ENCODE data around the gene SLC45A1. TPM values are rescaled to one million over a fixed set of nuclear protein-coding genes. Genes with fewer than 3 reads are reported as not detected.

Gene SLC45A1
- total and polyA plus RNA-seq, 9 of the 15 experiments (the other 6 are each of a cell fraction or from before 2014, with no cell fraction given): not detected

- ATAC-seq (peak; percentile 69), FAIRE-seq (peak; percentile 79), DNase-seq (ENCODE audit: extremely low read depth in 1 of 4, low spot score in 3 of 4) (peak; percentile 40 to 78 (median 50))
- H3K9me1 ChIP-seq (ENCODE audit: control insufficient read depth, insufficient read depth, low read length): no peaks in the 10 kb centered on the region
- in situ Hi-C loops (cut with MboI) (no loop called here), intact Hi-C loops (cut with micrococcal nuclease) (no loop called here)
- no peak overlapping the region for H3K27ac ChIP-seq (ENCODE audit: extremely low read depth, low read depth, low read length)
- no peaks in the 10 kb centered on the region; the same call in 2 of the 3 replicates for H3K36me3 ChIP-seq (ENCODE audit: control insufficient read depth, insufficient read depth, low read length)
- no peaks in the 10 kb centered on the region for H3K27me3 ChIP-seq (ENCODE audit: control insufficient read depth in 2 of 2, insufficient read depth in 2 of 2, low read length in 2 of 2)
- peaks cover 19% of the 10 kb centered on the region for H3K79me2 ChIP-seq (ENCODE audit: control insufficient read depth, insufficient read depth, low read length)
- no peak overlapping the region for H2AFZ ChIP-seq (ENCODE audit: low read depth, low read length)
- CTCF ChIA-PET (ENCODE audit: low intra/inter-chr PET ratio): no interaction called here
- no peak overlapping the region for H3K4me3 ChIP-seq
- POLR2A ChIA-PET: interaction anchor here (1.2 to 1.6 kb wide), 2 partner anchors 11 to 396 kb away, joined by 3 to 5 read pairs; no protein-coding TSS in a partner anchor
- peaks cover 16 to 37% of the 10 kb centered on the region in 2 experiments for H3K4me1 ChIP-seq (replicated peaks in 1 of 2; ENCODE audit: control insufficient read depth in 2 of 2, insufficient read depth in 2 of 2, low read length in 2 of 2)
- H3K9me3 ChIP-seq (replicated peaks; ENCODE audit: control insufficient read depth, insufficient read depth, low read depth, low read length): no peaks in the 10 kb centered on the region
- H4K20me1 ChIP-seq (replicated peaks; ENCODE audit: control insufficient read depth, insufficient read depth, low read length): peaks cover 12% of the 10 kb centered on the region
- 32% methylated on average over 12 of the region's 12 CpGs for WGBS (ENCODE audit: insufficient coverage, low coverage, missing lambda C conversion rate)
- H3K4me2 ChIP-seq (ENCODE audit: insufficient read depth, low read length): peak overlapping the region; percentile 36
- no TSS peak for BruUV-seq (replicated peaks)
- H3K9ac ChIP-seq (ENCODE audit: insufficient read depth in 1 of 2, low read depth in 2 of 2, low read length in 2 of 2): no peak overlapping the region
- no peak for TF ChIP-seq RBM39 (optimal IDR thresholded peaks at IDR 0.05; ENCODE audit: low read depth, low read length)
- TF ChIP-seq RFX7 (CRISPR knock-in tag; IDR thresholded peaks at IDR 0.05): no peak
- TF ChIP-seq RHOXF2B (CRISPR knock-in tag; conservative IDR thresholded peaks at IDR 0.05): no peak
- no peak for TF ChIP-seq GTF2E2 (tag; IDR thresholded peaks at IDR 0.05)
- TF ChIP-seq TSC22D4 (tag; IDR thresholded peaks at IDR 0.05): no peak
- peak; percentile 95 for TF ChIP-seq MEIS2 (IDR thresholded peaks at IDR 0.05; ENCODE audit: partially characterized antibody)
- no peak for TF ChIP-seq HOMEZ (CRISPR knock-in tag; IDR thresholded peaks at IDR 0.05)
- peak; percentile 64; the same call in 1 of the 2 replicates for TF ChIP-seq SMARCC2 (IDR thresholded peaks at IDR 0.05; ENCODE audit: low read depth)
- TF ChIP-seq ZNF644 (tag; IDR thresholded peaks at IDR 0.05; ENCODE audit: low read depth): no peak
- TF ChIP-seq NRF1 (conservative IDR thresholded peaks at IDR 0.05 in 1 of 2, IDR thresholded peaks at IDR 0.05 in 1 of 2): no peak
- no peak for TF ChIP-seq ZNF561 (CRISPR knock-in tag; conservative IDR thresholded peaks at IDR 0.05)
- no peak for TF ChIP-seq ZNF695 (CRISPR knock-in tag; IDR thresholded peaks at IDR 0.05)
- no peak for TF ChIP-seq ZNF780A (CRISPR knock-in tag; IDR thresholded peaks at IDR 0.05)
- no peak for TF ChIP-seq MAFF (IDR thresholded peaks at IDR 0.05; ENCODE audit: low read length)
- TF ChIP-seq XRCC3 (IDR thresholded peaks at IDR 0.05): no peak
- TF ChIP-seq ZNF316 (IDR thresholded peaks at IDR 0.05): no peak
- TF ChIP-seq ZNF263 (CRISPR knock-in tag; IDR thresholded peaks at IDR 0.05; ENCODE audit: borderline replicate concordance): no peak
- no peak for TF ChIP-seq MYBL2 (IDR thresholded peaks at IDR 0.05; ENCODE audit: low read depth)
- no peak for TF ChIP-seq MYBL2 (CRISPR knock-in tag; IDR thresholded peaks at IDR 0.05; ENCODE audit: borderline replicate concordance)
- TF ChIP-seq ZBTB43 (CRISPR knock-in tag; IDR thresholded peaks at IDR 0.05): no peak
- no peak for TF ChIP-seq ID3 (CRISPR knock-in tag; IDR thresholded peaks at IDR 0.05)
- no peak for TF ChIP-seq ID3 (tag; IDR thresholded peaks at IDR 0.05)
Measured at GRCh38 chr1:8388732-8389562, 71.0 kb downstream of the SLC45A1 start.

All from K562 (cell line).